NCI-H2196 treated with DMSO at 0.1 percent for 48 hours (cell line): Measurements from ENCODE around the gene UCK1.
"Not testable (repeated sequence)": the region's sequence is repeated elsewhere in the genome, so short reads cannot be mapped to it uniquely, and the experiment has no call there.

Source experiments
- DNase-seq: peaks from one replicate; lab custom pipeline; 2025; ENCODE audit not compliant: unreplicated experiment; lab: John Stamatoyannopoulos, UW

The UCK1 gene

DNA sequence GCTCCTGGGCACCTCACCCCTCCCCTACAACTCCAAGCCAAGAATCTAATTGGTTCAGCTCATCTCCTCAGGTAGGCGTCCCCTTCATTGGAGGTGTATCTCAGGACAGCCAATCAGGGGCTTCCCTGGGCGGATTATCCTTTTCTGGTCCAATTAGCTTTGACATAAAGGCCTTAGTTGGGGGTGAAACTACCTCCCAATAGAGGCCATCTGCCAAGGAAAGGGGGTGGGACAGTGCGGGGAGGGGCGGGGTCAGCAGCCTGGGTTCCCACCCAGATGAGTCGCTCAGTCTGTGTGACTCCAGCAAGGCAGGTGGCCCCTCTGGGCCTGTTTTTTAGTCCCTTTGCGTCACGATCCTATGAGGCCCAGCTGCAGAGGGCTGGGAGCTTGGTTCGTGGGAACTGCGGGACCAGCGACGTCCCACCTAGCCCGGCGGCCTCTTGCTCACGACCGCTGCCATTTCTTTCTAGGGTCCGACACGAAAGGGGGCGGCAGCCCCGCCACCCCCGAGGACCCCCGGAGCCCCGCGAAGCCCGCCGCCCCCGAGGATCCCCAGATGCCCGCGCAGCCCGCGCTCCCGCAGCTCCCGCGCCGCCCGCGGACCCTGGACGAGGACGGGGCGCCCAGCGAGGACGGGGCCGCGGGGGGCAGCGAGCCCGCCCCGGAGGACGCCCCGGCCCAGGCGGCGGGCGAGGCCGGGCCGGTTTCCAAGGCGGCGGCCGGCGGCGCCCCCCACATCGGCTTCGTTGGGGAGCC, 23.2 kb upstream of the UCK1 start:
- DNase-seq: no peak

DNA sequence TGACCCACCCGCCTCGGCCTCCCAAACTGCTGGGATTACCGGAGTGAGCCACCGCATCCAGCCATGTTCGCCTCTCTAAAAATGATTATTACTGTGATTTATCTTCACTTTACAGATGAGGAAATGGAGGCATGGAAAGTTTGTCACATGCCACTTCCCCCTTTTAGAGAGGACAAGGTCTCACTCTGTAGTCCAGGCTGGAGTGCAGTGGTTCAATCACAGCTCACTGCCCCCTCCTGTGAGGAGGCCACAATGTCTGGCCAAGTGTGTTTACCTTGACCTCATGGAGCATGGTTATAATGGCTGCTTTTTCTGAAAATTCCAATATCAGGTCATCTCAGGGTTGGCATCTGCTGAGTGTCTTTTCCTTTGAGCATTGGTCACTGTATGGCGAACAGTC, 21.0 kb upstream of the UCK1 start:
- DNase-seq: no peak

DNA sequence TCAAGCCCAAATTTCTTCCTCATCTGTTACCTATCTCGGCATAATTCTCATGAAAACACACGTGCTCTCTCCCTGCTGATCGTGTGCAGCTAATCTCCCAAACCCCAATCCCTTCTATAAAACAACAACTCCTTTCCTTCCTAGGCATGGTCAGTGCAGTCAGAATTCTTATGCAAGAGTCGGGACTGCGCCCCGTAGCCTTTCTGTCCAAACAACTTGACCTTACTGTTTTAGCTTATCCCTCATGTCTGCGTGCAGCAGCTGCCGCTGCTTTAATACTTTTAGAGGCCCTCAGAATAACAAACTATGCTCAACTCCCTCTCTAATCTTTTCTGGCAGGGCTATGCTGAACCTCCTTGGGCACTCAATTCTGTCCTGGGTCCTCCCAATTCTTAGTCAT, 19.4 kb upstream of the UCK1 start:
- DNase-seq: not testable (repeated sequence)

DNA sequence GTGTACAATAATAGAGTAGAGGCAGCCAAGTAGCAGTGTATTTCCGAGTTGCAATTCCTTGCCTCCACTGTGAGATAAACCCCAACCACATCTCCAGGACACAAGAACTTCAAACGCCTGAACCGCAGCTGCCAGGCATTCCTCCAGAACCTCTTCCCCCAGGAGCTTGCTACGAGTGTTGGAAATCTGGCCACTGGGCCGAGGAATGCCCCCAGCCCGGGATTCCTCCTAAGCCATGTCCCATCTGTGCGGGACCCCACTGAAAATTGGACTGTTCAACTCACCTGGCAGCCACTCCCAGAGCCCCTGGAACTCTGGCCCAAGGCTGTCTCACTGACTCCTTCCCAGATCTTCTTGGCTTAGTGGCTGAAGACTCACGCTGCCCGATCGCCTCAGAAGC, 18.1 kb upstream of the UCK1 start:
- not testable (repeated sequence) for DNase-seq

DNA sequence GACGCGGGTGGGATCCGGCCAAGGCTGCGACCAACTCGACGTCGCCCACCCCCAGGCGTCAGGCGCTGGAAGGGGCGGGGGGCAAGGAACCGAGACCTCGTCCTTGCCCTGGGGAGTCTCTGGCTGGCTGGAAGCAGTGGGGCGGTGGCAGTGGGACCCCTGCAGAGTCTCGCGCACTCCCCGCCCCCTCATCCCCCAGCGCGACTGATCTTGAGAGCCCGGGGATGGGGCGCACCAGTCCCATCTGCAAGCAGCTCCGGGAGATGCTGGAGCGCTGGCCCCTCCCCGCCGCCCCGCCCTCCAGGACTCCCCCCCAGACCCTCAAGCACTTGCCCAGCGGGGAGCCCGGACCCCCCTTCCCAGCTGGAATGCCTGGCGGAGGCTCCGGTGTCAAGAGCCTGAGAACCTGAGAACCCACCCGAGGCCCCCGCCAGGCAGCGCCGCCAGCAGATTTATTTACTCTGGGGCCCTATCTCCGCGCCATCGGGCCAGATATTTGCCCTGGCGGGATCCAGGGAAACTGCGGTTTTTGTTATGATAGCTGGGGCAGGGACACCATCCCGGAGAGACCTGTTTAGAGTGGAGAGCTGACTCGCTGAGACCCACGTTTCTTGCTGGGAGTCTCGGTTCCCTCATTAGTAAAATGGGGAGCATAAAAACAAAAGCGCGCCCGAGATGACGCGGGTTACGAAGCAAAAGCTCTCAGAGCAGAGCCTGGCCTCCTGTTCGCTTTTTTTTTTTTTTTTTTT, 15.4 kb upstream of the UCK1 start:
- DNase-seq: no peak

DNA sequence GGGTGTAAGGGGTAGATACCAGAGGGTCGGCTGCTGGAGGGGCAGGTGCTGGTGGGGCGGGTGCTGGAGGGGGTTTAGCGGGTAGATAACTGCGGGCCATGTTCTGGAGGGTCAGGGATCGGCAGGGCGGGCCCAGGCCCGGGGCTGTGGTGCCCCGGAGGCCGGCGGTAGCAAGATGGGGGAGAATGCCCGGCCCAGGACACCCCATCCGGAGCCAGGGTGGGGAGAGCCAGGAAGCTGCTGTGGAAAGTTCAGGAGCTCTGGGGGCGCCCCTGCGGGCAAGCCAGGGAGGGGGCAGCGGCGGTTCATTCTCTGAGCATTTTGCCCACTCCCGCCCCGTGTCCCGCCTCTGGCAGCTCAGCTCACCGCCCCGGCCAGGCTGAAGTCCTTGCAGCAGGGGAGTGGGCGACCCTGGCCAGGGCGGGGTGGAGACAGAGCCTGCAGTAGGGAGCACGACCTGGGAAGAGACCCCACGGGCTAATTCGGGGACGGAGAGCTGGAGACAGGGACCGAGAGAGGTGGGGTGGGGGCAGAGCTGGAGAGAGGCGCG, 14.8 kb upstream of the UCK1 start:
- DNase-seq: no peak

DNA sequence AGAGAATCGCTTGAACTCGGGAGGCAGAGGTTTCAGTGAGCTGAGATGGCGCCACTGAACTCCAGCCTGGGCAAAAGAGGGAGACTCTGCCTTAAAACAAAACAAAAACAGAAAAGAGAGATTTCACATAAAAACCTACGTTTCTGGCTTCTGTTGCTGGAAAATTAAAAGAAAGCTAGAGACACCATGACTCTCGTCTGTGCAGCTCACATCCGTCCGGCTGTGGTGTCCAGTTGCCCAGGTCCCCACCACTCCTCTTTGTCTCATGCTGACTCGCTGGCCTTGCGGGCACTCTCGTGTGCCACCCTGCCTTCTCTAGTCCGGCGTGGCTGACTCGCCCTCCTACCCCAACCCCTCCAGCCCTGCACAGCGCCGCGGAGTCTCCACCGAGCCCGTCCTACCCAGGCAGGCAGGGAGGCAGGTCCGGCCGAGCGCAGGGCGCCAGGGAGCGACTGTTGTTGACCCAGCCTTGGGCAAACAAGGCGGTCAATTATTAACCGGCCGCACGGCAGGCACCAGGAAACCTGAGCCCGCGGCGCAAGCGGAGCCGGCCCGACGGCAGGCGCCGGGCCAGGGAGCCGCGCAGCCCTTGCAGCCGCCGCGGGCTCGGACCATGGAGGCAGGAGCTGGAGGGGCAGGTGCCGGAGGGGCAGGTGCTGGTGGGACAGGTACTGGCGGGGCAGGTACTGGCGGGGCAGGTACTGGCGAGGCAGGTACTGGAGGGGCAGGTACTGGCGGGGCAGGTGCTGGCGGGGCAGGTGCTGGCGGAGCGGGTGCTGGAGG, 14.1 kb upstream of the UCK1 start, which contains the start of gene PRRT1B:
TSS of gene PRRT1B (plus strand) at position 521 of the 783 bp plus-strand sequence. CDS start at position 614, 93 bp downstream.
- peak; percentile 64 for DNase-seq

DNA sequence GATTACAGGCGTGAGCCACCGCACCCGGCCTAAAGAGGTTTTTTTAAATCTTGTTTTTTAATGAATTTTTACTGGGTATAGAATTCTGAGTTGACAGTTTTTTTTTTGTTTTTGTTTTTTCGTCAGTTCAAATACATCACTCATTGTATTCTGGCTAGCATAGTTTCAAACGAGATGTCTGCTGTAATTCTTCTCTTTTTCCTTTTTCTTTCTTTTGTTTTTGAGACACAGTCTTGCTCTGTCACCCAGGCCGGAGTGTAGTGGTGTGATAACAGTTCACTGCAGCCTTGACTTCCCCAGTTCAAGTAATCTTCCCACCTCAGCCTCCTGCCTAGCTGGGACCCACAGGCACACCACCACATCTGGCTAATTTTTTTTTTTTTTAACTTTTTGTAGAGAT, 12.1 kb upstream of the UCK1 start:
- DNase-seq: no peak

DNA sequence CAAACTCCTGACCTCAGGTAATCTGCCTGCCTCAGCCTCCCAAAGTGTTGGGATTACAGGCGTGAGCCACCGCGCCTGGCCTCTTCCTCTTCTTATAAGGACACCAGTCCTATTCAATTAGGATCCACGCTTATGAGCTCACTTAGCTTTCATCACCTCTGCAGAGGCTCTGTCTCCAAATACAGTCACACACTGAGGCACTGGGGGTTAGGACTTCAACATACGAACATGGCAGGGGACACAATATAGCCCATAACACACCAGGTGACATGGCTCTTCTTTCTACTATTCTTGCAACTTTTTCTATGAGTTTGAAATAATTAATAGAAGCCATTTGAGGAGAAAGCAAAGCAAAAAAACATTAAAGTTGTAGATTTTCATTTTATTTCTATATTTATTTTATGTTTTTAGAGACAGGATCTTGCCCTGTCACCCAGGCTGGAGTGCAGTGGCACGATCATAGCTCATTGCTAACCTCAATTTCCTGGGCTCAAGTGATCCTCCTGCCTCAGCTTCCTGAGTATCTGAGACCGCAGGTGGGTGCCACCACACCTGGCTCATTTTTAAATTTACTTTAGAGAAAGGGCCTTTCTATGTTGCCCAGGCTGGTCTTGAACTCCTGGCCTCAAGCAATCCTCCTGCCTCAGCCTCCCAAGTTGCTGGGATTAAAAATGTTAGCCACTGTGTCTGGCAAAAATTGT, 8.3 kb upstream of the UCK1 start:
- no peak for DNase-seq

DNA sequence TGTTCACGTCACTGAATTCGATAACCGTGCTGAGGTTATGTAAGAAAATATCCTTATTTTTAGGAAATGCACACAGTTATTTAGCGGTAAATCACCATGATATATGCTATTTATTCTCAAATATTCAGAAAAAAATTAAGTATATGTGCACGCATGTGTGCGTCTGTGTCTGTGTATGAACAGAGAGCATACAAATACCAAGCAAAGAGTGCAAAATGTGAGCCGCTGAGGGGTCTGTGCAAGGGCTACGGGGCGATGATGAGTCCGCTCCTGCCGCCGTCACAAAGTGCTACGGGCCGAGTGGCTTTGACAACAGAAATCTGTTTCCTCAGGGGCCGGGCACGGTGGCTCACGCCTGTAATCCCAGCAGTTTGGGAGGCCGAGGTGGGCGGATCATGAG, 6.9 kb upstream of the UCK1 start:
- no peak for DNase-seq

DNA sequence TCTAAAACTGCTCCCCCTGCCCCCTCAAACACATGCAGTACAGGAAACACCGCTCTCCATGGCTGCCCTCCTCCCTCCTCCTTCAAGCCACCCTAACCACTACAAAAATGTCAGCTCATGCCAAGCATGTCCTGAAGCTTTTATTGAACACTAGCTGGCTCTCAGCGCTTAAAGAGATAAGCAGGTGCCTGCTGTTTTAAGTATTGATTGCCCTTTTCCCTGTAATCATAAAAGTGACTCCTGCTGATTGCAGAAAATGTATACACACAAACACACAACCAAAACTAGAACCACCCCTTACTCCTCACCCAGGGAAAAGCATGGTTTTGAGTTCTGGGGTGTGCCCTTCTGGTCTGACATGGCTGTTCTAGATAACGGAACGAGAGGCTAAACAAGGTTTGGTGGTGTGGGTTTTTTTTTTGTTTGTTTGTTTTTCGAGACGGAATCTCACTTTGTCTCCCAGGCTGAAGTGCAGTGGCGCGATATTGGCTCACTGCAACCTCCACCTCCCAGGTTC, 3.7 kb upstream of the UCK1 start:
- no peak for DNase-seq

DNA sequence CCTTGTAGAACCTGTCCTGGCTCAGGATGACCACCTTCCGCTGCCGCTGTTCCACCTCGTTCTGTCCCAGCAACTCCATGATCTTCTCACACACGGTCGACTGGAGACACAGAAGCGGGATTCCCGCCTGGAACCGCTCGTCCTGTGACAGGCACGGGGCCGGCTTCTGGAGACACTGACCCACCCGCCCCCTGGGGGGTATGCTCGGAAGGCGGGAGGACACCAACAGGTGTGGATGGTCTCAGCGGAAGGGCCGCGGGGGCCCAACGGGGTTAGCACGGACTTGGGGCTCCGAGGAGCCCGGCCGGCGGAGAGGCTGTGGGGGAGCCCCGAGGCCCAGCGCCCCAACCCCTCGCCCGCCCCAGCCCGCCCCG, 530 bp downstream of the UCK1 start:
- no peak for DNase-seq

DNA sequence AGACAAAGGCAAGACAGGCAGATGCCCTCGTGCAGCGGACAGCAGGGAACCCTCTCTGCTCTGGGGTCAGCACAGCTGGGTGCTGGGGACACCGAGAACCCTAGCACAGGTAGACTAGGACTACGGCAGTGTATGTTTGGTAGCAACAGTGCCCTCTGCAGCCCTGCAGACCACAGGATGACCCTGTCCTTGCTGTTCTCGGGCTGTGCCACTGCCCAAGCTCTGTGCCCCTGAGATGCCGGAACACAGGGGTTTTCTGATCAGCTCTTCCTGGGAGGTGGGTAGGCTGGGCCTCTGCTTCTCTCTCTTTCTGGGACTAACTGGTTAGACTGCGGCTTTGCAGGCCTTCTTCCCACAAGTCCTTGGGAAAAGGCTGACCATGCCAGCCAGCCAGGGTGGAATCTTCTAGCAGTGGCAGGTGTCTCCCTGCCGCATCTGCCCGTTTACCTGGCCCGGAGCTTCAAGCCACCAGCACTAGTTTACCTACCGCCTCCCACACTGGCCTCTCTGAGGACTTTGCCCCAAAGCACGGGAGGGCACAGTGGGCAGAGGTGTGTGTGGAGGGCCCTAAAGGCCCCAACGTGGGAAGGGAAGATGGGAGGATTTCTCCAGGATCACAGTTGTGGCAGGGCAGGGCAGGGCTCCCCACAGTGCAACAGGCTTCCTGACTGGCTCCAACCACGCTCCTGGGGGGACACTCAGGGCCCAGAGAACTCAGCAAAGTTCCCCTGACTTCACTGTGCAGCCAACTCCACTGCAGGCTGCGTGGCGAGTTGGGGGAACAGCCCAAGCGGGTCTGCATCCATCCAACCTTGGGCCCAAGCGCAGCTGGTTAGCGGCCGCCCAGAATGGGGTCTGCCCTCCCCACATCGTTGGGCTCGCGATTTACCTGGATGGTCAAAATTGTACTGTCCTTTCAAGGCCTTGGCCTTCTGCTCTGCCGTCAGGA, 1.2 kb downstream of the UCK1 start:
- no peak for DNase-seq

DNA sequence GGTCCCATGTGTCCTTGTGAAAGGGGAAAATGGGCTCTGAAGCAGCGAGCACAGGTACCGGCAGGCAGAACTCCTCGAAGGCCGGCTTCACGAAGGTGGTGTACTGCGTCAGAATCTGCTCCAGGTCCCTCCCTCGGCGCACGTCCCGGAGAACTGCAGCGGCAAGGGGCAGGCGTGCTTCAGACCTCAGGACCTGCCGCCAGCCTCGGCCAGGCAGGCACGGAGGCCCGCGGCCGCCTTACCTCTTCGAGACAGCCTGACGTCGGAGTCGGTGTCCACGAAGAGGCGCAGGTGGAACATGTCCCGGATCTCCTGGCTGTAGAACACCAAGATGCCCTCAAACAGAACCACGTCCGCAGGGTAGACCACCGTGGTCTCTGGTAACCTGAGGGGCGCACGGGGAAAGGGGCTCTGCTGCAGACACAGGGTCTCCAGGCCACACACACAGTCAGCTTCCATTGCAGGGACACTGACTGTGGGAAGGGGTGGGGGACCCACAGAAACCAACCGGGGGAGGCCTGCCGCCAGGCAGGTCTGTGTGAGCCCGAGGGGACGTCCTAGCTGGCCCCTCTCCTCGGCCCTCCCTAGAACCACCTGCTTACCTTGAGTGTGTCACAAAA, 2.1 kb downstream of the UCK1 start:
- no peak for DNase-seq

DNA sequence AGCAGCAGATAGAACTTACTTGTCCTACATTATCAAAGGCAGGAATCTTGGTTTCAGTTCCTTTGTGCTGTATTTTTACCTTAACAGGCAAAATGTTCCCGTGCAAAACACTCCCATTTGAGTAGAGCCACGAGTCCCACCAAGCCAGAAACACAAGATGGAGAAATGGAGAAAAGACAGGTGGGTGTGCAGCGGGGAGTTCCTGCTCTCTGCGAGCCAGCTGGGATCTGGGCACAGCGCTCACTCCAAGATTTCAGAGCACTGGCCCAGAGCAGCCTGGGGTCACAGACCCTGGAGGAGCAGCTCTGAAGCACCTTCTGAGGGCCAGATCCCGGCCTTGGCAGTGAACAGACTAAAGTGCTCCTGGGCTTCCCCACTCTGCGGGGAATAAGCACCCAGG, 2.9 kb downstream of the UCK1 start:
- DNase-seq: no peak

DNA sequence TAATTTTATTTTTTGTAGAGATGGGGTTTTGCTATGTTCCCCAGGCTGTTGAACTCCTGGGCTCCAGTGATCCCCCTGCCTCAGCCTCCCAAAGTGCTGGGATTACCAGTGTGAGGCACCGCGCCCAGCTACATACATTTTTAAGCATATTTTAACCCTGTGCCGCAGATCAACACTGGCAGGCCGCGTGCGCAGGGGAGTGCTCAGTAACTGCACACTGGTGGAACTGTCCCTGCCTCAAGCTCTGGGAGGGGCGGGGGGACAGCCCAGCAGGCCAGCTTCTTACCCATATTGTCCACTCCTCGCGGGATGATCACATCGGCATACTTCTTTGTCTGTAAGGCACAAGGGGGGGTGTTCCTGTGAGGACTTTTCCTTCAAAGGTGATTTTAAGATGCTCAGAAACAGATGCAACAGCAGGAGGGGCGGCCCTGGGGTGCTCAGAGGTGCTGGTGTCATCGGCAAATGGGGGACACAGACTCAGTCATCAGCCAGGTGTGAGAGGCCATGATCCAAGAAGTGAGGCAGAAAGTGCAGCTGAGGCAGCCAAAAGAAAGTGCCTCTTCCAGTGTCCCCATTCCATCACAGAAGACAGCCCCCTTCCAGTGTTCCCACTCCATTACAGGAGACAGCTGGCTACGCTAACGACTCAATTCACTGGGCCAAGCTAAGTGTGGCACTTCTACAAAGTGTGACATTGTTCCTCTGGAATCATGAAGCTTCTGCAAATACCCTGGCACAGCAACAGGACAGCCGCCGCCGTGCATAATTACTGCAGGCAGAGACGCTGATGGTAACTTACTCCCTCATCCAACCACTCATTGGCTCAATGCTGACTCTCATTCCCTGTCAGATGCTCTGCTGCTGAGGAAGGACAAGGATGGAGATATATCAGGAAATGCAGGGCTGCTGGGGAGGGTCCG, 5.2 kb downstream of the UCK1 start:
- DNase-seq: no peak

DNA sequence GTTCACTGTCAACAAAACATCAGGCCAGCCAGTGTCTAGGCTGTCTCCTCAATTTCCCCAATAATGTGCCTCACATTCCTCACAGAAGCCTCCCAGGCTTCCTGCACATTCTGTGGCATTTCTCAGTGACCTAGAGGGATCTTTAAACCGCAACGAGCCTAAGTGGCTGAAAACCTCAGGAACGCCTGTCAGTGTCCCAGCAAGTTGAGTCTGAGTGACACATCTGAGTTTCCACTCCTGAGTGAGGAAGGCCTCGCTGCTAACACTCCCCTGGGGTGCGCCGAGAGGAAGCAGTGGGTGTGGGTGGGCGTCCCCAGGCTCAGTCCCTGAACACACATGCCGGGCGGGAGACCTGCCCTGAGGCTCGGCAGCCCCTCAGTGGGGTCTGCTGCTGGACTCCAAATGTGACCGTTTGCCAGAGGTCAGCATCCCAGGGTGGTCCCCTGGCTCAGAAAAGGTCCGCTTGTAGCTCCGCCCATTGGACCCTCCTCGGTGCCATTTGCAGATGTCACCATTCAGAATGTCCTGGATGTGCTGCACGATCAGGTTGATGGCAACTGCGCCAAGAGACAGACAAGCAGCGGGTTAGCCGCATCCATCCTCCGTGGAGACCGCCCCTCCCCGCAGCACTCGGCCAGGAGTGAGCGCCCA, 6.3 kb downstream of the UCK1 start:
- no peak for DNase-seq
